Activated CD4-positive, alpha-beta T cell treated with anti-CD3 and anti-CD28 coated beads for 36 hours (primary cell): ENCODE results near the gene WHAMM. TPM values are rescaled to one million over a fixed set of nuclear protein-coding genes. Genes with fewer than 3 reads are reported as not detected.
"Not testable (repeated sequence)": the region's sequence is repeated elsewhere in the genome, so short reads cannot be mapped to it uniquely, and the experiment has no call there.

ENCODE experiments used
- ATAC-seq: fragments of 200-7000 bp; cut with Tn5 transposase; one replicate; pipeline ENCODE4 v1.10.0; 2021; ENCODE audit warnings: mild to moderate bottlenecking, moderate library complexity
- CTCF ChIA-PET: fragments of 350-600 bp; sonication (Branson Sonifier 250); formaldehyde crosslinking; loops from one replicate; lab custom pipeline; 2021; ENCODE audit warnings: antibody characterized with exemption; lab: Charles Lee
- POLR2A ChIA-PET: fragments of 350-600 bp; sonication (Branson Sonifier 250); formaldehyde crosslinking; loops from one replicate; lab custom pipeline; 2021; ENCODE audit warnings: antibody characterized with exemption, inconsistent platforms; lab: Charles Lee
- DNase-seq: peaks from one replicate; pipeline ENCODE4 v3.0.0-alpha.2; 2020
- H3K27ac Mint-ChIP-seq: one replicate; pipeline ENCODE4 v1.8.0; 2021; ENCODE audit warnings: mixed read lengths
- H3K27me3 Mint-ChIP-seq: one replicate; pipeline ENCODE4 v1.8.0; 2021; ENCODE audit warnings: mixed read lengths
- H3K36me3 Mint-ChIP-seq: one replicate; pipeline ENCODE4 v1.8.0; 2021; ENCODE audit warnings: low read depth, mixed read lengths
- H3K4me1 Mint-ChIP-seq: one replicate; pipeline ENCODE4 v1.8.0; 2021; ENCODE audit warnings: mixed read lengths
- H3K4me3 Mint-ChIP-seq: one replicate; pipeline ENCODE4 v1.8.0; 2021; ENCODE audit warnings: mild to moderate bottlenecking, moderate library complexity, mixed read lengths
- H3K9me3 Mint-ChIP-seq: one replicate; pipeline ENCODE4 v1.8.0; 2021; ENCODE audit warnings: low read depth, mixed read lengths
- intact Hi-C, 2 experiments: fragments of 100-400 bp; cut with DNase I in 1 of 2; cut with micrococcal nuclease in 1 of 2; formaldehyde crosslinking; loops; one replicate each; pipeline versions ENCODE4 v1.14.2 to v1.15.1; 2022 to 2024; cut with DNase I, micrococcal nuclease
- total RNA-seq, 2 experiments: library from RNA; stranded (reverse); gene quantifications; one replicate each; pipeline ENCODE4 v1.2.3, GENCODE V29; 2021

Gene WHAMM
- total RNA-seq, 2 experiments from 2014 or later = 3.4 to 4.0 TPM

DNA sequence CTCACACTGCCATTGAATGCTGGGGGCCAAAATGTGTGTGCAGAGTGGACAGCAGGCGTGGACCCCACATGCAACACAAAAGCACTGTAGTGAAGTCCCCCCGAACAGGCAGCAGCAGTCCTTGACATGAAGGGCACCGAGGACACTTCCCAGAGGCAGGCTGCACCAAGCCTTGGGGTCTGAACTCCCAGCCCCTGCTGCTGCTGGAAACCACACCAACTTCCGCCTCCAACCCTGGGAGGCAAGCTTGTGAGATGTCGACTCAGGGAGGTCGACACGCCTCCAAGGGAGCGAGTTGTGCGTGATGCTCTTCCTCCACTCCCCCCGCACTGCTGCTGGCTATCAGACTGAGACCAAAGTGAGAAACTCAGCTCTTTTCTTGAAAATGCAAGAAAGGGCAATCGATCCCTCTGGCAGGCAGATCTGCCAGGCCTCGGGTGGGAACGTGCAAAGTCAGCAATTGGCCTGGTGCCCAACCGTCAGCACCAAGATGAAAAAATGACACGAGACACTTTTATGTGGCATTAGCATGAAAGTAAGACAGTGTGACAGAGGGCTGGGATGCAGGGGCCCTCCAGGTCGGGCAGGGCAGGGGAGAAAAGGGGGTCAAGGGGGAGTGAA, 43.6 kb downstream of the WHAMM start:
- POLR2A ChIA-PET = no interaction called here
- H3K9me3 Mint-ChIP-seq = no peaks in the 10 kb centered on the region
- no peak overlapping the region for H3K27ac Mint-ChIP-seq
- H3K4me3 Mint-ChIP-seq = no peak overlapping the region
- DNase-seq (peak; percentile 26), ATAC-seq (no peak)
- CTCF ChIA-PET = interaction anchor here (0.5 to 1.6 kb wide), 3 partner anchors 14 to 132 kb away, joined by 3 to 5 read pairs (median 4); no protein-coding TSS in a partner anchor
- no peaks in the 10 kb centered on the region for H3K27me3 Mint-ChIP-seq
- no peaks in the 10 kb centered on the region for H3K36me3 Mint-ChIP-seq
- H3K4me1 Mint-ChIP-seq = peaks cover 18% of the 10 kb centered on the region
- intact Hi-C loops = no loop called here

DNA sequence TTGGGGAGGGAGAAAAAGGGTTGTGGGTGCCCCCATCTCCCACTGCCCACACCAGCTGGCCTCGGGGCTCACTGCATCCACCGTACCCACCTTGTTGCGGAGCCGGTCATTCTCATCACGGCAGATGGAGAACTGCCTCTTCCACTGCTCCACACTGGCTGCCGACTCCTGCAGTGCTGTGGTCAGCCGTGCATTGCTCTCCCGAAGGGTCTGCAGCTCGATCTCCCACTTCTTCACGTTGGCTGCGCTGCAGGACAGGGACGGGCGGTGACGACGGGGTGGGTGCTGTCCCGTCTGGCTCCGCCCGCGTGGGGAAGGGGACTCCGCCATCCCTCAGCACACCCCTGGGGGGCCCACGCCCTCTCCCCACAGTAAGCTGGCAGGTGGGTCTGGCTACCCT, 45.1 kb downstream of the WHAMM start:
- intact Hi-C loops = no loop called here
- DNase-seq = no peak
- POLR2A ChIA-PET = no interaction called here
- no peaks in the 10 kb centered on the region for H3K27me3 Mint-ChIP-seq
- ATAC-seq = no peak
- peaks cover 14% of the 10 kb centered on the region for H3K4me1 Mint-ChIP-seq
- CTCF ChIA-PET = interaction anchor here (1.0 kb wide), 1 partner anchor 213 kb away, joined by 3 read pairs; no protein-coding TSS in a partner anchor
- no peaks in the 10 kb centered on the region for H3K36me3 Mint-ChIP-seq
- H3K9me3 Mint-ChIP-seq = no peaks in the 10 kb centered on the region
- H3K4me3 Mint-ChIP-seq = no peak overlapping the region
- no peak overlapping the region for H3K27ac Mint-ChIP-seq

DNA sequence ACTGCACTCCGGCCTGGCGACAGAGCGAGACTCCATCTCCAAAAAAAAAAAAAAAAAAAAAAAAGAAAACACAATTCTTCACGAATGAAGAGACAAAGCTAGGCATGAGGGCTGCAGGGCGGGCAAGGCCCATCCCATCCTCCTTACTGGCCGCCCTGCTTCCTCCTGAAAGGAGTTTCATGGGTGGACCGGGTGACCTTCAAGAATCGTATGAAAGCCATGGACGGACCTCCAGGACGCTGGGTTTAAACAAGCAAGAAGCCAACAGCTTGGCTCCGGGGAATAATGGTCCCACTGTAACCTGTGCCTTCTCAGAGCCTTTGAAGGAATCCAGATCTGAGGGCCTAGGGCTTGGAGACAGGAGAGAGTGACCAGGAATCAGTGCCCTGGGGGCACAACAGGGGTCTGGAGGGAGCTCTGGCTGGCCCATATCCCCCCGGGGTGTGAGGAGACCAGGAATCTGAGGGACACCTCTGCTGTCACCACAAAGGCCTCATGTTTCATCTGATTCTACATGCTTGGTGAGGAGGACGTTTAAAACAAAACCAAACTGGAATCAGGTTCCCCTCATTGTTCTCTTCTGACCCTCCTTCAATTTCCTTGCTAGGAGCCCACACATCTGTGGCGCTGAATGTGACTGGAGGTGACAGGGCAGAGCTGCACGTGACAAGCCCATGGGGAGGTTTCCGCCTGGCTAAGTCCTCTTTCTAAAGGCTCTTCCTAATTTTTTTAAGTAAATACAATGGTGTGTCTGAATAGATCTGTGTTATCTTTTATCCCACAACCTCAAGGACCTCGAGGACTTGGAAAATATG, 46.1 kb downstream of the WHAMM start:
- intact Hi-C loops = no loop called here
- peaks cover 9% of the 10 kb centered on the region for H3K4me1 Mint-ChIP-seq
- no peaks in the 10 kb centered on the region for H3K36me3 Mint-ChIP-seq
- POLR2A ChIA-PET = no interaction called here
- no peaks in the 10 kb centered on the region for H3K9me3 Mint-ChIP-seq
- no peaks in the 10 kb centered on the region for H3K27me3 Mint-ChIP-seq
- ATAC-seq (no peak), DNase-seq (no peak)
- no peak overlapping the region for H3K27ac Mint-ChIP-seq
- no peak overlapping the region for H3K4me3 Mint-ChIP-seq
- CTCF ChIA-PET = interaction anchor here (0.9 kb wide), 1 partner anchor 144 kb away, joined by 3 read pairs; no protein-coding TSS in a partner anchor

DNA sequence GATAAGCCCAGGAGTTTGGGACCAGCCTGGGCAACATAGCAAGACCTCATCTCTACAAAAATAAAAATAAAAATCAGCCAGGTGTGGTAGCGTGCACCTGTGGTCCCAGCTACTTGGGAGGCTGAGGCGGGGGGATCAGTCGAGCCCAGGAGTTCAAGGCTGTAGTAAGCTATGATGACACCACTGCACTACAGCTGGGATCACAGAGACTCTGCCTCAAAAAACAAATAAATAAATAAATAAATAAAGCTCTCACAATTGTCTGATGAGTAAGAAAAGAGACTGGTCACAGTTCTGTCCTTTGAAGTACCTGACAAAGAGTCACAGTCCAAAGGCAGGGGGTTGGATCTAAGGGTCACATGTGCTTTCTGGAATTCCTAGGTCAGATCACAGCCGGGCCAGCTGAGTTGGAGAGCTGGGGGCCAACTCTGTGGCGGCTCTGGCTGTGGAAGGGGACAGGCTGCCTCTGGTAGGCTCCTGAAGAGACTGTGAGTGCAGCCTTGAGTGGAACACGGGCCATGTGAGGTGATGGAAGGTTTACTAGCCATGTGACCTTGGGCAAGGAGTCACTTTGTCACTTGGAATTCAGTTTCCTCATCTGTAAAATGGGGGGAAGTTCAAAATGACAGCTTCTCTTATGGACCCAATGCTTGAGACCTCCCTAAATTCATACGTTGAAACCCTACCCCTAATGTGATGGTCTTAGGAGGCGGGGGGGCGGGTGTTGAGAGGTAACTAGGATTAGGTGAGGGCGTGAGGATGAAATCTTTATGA, 47.2 kb downstream of the WHAMM start:
- H3K27ac Mint-ChIP-seq = no peak overlapping the region
- POLR2A ChIA-PET = no interaction called here
- peaks cover 9% of the 10 kb centered on the region for H3K4me1 Mint-ChIP-seq
- H3K4me3 Mint-ChIP-seq = no peak overlapping the region
- DNase-seq (no peak), ATAC-seq (no peak)
- H3K9me3 Mint-ChIP-seq = no peaks in the 10 kb centered on the region
- intact Hi-C loops = no loop called here
- H3K36me3 Mint-ChIP-seq = no peaks in the 10 kb centered on the region
- CTCF ChIA-PET = interaction anchor here (0.9 kb wide), 1 partner anchor 143 kb away, joined by 3 read pairs; no protein-coding TSS in a partner anchor
- H3K27me3 Mint-ChIP-seq = no peaks in the 10 kb centered on the region

DNA sequence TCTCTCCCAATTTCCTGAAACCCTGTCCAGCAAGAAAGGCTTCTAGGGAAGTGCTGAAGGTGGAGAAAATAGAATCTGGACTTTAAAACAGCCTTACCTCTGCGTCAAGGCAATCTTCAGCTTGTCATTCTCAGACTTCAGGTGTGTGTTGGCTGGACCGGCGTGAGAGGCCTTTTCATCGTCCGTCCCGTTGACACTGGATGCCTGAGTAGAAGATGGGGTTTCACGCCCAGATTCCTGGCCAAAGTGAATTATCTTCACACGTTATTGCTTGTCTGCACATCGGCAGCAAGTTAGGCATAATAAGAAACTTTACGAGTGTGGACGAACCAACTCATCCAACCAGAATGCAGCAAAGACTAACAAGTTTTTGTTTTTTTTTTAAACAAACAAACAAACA, 49.5 kb downstream of the WHAMM start:
- Mint-ChIP-seq H3K4me1 (peaks cover 3% of the 10 kb centered on the region), H3K27me3 (no peaks in the 10 kb centered on the region), H3K4me3 (no peak overlapping the region), H3K9me3 (no peaks in the 10 kb centered on the region), H3K27ac (no peak overlapping the region), H3K36me3 (no peaks in the 10 kb centered on the region)
- intact Hi-C loops = no loop called here
- ATAC-seq (no peak), DNase-seq (no peak)
- POLR2A ChIA-PET = no interaction called here
- CTCF ChIA-PET = no interaction called here

DNA sequence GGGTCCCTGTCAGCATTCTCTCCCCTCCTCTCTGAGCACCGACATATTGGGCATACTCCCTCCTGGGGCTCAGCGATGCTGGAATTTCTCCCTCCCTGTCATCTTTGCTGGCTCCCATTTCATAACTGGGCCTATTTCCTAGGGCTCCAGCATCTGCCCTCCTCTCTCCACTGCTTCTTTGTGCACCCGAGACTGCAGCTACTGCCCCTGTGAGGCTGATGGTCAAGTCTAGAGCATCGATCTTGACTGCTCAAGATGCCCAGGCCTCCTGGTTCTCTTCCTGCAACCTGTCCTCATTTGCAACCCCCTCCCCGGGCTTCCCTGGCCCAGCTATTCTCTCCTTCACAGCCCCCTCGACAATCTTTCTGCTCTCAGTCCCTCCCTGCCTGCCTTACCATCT, 53.5 kb downstream of the WHAMM start:
- no peaks in the 10 kb centered on the region for H3K4me1 Mint-ChIP-seq
- H3K9me3 Mint-ChIP-seq = no peaks in the 10 kb centered on the region
- DNase-seq = no peak
- no peak overlapping the region for H3K27ac Mint-ChIP-seq
- no peaks in the 10 kb centered on the region for H3K36me3 Mint-ChIP-seq
- ChIA-PET POLR2A (no interaction called here), CTCF (no interaction called here)
- no peak overlapping the region for H3K4me3 Mint-ChIP-seq
- H3K27me3 Mint-ChIP-seq = no peaks in the 10 kb centered on the region
- intact Hi-C loops = no loop called here
- ATAC-seq = no peak

DNA sequence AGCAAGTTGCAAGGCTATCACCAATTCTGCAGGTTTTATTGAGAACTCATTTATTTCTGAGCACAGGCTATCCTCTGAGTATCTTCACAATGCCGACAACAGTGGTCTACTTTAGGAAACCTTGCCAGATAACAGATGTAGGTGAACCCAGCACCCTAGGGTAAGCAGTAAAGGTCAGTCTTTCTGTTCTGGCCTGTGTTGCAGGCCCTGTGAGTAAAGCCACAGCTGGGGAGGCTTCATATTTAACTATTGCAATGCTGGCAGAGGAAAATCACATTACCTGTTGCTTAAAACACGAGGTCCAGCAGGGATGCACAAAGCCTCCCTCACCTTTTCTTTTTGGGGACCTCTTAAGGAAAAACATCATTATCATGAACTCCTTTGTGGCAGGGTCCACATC, 55.5 kb downstream of the WHAMM start:
- no peak for ATAC-seq
- intact Hi-C loops = no loop called here
- Mint-ChIP-seq H3K9me3 (no peaks in the 10 kb centered on the region), H3K36me3 (no peaks in the 10 kb centered on the region), H3K27me3 (no peaks in the 10 kb centered on the region), H3K4me1 (no peaks in the 10 kb centered on the region), H3K4me3 (no peak overlapping the region), H3K27ac (no peak overlapping the region)
- ChIA-PET CTCF (interaction anchor here (0.7 kb wide), 1 partner anchor 63 kb away, joined by 3 read pairs; no protein-coding TSS in a partner anchor), POLR2A (no interaction called here)
- no peak for DNase-seq

DNA sequence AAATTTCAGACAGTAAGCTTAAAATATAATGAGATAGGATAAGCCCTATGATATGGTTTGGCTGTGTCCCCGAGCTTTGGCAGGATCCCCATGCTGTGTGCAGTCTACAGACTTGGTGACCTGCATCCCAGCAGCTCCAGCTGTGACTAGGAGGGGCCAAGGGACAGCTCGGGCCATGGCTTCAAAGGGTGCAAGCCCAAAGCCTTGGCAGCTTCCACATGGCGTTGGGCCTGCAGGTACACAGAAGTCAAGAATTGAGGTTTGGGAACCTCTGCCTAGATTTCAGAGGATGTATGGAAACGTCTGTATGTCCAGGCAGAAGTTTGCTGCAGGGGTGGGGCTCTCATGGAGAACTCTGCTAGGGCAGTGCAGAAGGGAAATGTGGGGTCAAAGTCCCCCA, 56.2 kb downstream of the WHAMM start:
- H3K27me3 Mint-ChIP-seq, H3K4me3 Mint-ChIP-seq, POLR2A ChIA-PET, H3K27ac Mint-ChIP-seq, DNase-seq, H3K4me1 Mint-ChIP-seq, intact Hi-C loops, H3K36me3 Mint-ChIP-seq, ATAC-seq, H3K9me3 Mint-ChIP-seq: not testable (repeated sequence)
- CTCF ChIA-PET = interaction anchor here (0.7 kb wide), 1 partner anchor 63 kb away, joined by 3 read pairs; no protein-coding TSS in a partner anchor

DNA sequence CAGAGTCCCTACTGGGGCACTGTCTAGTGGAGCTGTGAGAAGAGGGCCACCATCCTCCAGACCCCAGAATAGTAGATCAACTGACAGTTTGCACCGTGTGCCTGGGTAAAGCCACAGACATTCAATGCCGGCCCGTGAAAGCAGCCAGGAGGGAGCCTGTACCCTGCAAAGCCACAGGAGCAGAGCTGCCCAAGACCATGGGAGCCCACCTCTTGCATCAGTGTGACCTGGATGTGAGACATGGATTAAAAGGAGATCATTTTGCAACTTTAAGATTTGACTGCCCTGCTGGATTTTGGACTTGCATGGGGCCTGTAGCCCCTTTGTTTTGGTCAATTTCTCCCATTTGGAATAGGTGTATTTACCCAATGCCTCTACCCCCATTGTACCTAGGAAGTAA, 56.6 kb downstream of the WHAMM start:
- ATAC-seq, POLR2A ChIA-PET, H3K4me1 Mint-ChIP-seq, H3K36me3 Mint-ChIP-seq, H3K27me3 Mint-ChIP-seq, H3K27ac Mint-ChIP-seq, DNase-seq, H3K4me3 Mint-ChIP-seq, intact Hi-C loops, H3K9me3 Mint-ChIP-seq: not testable (repeated sequence)
- CTCF ChIA-PET = interaction anchor here (1.3 kb wide), 1 partner anchor 16 kb away, joined by 4 read pairs; no protein-coding TSS in a partner anchor

DNA sequence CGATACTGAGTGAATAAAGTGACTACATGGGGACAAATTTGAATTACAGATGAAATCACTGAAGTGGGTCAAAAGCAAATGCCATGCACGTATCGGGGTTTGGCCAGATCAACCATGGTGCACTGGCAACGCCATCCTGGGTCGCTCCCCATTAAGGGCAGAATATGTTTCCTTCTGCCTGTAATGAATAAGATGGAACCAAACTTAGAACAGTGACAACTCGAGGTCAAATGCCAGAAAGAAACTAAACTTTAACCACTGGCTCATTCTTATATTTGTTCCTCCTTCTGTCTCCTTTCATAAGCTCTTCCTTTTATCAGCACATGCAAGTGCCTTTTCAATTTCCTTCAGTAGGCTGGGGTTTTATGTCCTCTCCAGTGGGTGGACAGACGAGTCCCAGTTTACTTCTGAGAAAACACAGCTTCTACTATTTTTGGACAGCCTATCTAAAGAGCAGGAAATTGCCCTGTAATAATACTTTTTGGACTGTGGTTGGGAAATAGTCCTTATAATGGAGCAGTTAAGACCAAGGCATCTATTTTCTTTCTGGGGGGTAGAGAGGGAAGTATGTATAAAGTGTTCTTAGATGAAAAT, 61.4 kb downstream of the WHAMM start:
- no peaks in the 10 kb centered on the region for H3K36me3 Mint-ChIP-seq
- H3K4me3 Mint-ChIP-seq = no peak overlapping the region
- POLR2A ChIA-PET = no interaction called here
- DNase-seq (no peak), ATAC-seq (no peak)
- H3K4me1 Mint-ChIP-seq = no peaks in the 10 kb centered on the region
- CTCF ChIA-PET = interaction anchor here (1.7 kb wide), 1 partner anchor 21 kb away, joined by 4 read pairs; no protein-coding TSS in a partner anchor
- no peaks in the 10 kb centered on the region for H3K9me3 Mint-ChIP-seq
- no peaks in the 10 kb centered on the region for H3K27me3 Mint-ChIP-seq
- intact Hi-C loops = no loop called here
- H3K27ac Mint-ChIP-seq = no peak overlapping the region

DNA sequence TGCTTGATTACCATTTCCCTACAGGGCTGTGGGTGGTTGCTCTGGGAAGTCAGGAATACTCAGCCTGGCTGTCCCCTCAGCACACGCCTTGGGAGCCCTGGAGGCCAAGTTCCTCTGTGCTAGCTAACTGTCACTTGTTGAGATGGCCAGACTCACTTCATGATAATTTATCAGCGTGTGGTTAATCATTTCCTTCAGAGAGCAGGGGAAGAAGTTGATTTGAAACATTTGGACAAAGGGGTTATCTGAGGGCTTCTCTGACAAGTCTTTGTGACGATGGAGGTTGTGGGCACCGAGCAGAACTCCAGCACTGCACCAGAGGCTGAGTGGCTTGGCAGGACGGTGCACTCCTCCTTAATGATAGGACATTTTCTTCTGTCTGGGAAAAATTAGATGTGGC, 61.9 kb downstream of the WHAMM start:
- no peak for DNase-seq
- no peaks in the 10 kb centered on the region for H3K4me1 Mint-ChIP-seq

More for the DNA sequence above, 61.9 kb downstream of the WHAMM start:
- ChIA-PET CTCF (interaction anchor here (0.8 to 1.7 kb wide), 2 partner anchors 22 to 102 kb away, joined by 3 to 4 read pairs; no protein-coding TSS in a partner anchor), POLR2A (no interaction called here)
- intact Hi-C loops = no loop called here
- Mint-ChIP-seq H3K27ac (no peak overlapping the region), H3K36me3 (no peaks in the 10 kb centered on the region), H3K27me3 (no peaks in the 10 kb centered on the region), H3K4me3 (no peak overlapping the region), H3K9me3 (no peaks in the 10 kb centered on the region)
- no peak for ATAC-seq
